Measurements from ENCODE around the gene JARID2. TPM values are rescaled to one million over a fixed set of nuclear protein-coding genes. Genes with fewer than 3 reads are reported as not detected.

The JARID2 gene
- total RNA-seq = 3.8 TPM

- ATAC-seq = peak; percentile 81
Observed at GRCh38 chr6:15245361-15246216, at the start of gene JARID2. Gene JARID2 (plus strand): TSS chr6:15246069. CDS start chr6:15246540, 471 bp downstream.

DNA sequence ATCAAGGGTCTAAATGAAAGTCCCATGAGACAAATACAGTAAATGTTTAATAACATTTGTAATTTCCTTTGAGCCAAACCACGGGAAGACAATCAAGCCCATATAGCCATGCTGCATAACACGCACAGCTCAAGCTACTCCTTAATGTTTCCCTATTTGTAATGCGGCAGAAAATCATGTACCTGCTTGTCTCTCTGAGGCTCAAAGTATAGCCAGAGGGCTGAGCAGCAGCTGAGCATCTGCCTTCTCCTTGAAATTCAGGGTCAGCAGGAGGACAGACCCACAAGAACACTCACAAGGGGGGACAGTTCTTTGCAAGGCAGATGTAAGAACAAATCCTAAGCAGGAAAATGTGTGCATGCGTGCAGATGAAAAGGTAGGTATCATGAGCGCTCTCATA, 45.8 kb upstream of the JARID2 start:
- DNase-seq (ENCODE audit: low spot score) (no peak), ATAC-seq (no peak)

More at GRCh38 chr6:15245361-15246216, at the start of gene JARID2:
- peak; percentile 99 for DNase-seq (ENCODE audit: low spot score)

GRCh38 chr6:15205321-15205720, 40.5 kb upstream of the JARID2 start:
- ATAC-seq = no peak
- no peak for DNase-seq (ENCODE audit: low spot score)

GRCh38 chr6:15206887-15207286, 39.0 kb upstream of the JARID2 start:
- no peak for DNase-seq (ENCODE audit: low spot score)
- no peak for ATAC-seq

GRCh38 chr6:15207923-15208322, 37.9 kb upstream of the JARID2 start:
- DNase-seq (ENCODE audit: low spot score) = no peak
- no peak for ATAC-seq

DNA sequence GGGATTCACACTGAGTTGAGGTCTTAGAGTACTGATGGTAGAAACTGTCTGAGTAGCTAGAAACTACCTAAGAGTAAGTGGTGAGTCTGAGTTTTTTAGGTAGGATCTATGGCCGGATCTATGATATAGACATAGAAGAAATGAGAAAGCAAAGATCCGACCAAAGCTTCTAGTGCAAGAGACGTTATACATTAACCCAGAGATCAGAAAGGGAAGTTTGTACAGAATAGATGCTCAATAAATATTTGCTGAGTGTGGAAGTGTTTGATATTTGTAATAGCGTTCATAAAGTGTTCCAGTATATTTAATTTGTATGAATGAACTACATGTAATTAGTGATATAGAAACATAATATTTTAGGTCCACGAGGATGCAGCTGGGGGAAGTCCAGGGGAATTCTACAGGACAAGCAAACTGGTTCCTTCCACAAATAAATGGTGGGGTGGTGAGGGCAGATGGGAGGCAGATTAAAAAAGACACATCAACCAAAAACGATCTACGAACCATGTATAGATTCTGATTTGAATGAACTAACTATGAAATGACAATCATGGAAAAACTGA, 31.9 kb upstream of the JARID2 start:
- ATAC-seq = no peak

DNA sequence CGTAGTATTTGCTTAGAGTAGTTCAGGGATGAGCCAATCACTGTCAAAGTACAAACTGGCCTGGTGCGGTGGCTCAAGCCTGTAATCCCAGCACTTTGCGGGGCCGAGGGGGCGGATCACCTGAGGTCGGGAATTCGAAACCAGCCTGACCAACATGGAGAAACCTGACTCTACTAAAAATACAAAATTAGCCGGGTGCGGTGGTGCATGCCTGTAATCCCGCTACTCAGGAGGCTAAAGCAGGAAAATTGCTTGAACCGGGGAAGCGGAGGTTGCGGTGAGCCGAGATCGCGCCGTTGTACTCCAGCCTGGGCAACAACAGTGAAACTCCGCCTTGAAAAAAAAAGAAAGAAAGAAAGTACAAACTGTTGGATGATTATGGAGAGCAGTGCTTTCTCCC, 27.5 kb upstream of the JARID2 start:
- no peak for DNase-seq (ENCODE audit: low spot score)
- ATAC-seq = no peak

More for the DNA sequence above, 31.9 kb upstream of the JARID2 start:
- no peak for DNase-seq (ENCODE audit: low spot score)

GRCh38 chr6:15220062-15220461, 25.8 kb upstream of the JARID2 start:
- DNase-seq (ENCODE audit: low spot score) = no peak
- ATAC-seq = no peak

GRCh38 chr6:15227827-15228318, 18.0 kb upstream of the JARID2 start:
- ATAC-seq (no peak), DNase-seq (ENCODE audit: low spot score) (no peak)

DNA sequence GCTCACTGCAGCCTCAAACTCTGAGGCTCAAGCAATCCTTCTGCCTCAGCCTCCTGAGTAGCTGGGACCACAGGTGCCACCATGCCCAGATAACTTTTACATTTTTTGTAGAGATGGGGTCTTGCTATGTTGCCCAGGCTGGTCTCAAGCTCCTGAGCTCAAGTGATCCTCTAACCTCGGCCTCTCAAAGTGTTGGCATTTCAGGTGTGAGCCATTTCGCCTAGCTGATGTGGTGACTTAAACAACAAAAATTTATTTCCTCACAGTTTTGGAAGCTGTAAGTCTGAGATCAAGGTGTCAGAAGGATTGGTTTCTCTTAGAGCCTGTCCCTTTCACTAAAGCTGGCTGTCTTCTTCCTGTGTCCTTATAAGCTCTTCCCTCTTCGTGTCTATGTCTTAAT, 15.0 kb upstream of the JARID2 start:
- no peak for ATAC-seq

GRCh38 chr6:15232836-15233510, 12.9 kb upstream of the JARID2 start:
- no peak for DNase-seq (ENCODE audit: low spot score)
- no peak for ATAC-seq

More for the DNA sequence above, 15.0 kb upstream of the JARID2 start:
- DNase-seq (ENCODE audit: low spot score) = no peak

DNA sequence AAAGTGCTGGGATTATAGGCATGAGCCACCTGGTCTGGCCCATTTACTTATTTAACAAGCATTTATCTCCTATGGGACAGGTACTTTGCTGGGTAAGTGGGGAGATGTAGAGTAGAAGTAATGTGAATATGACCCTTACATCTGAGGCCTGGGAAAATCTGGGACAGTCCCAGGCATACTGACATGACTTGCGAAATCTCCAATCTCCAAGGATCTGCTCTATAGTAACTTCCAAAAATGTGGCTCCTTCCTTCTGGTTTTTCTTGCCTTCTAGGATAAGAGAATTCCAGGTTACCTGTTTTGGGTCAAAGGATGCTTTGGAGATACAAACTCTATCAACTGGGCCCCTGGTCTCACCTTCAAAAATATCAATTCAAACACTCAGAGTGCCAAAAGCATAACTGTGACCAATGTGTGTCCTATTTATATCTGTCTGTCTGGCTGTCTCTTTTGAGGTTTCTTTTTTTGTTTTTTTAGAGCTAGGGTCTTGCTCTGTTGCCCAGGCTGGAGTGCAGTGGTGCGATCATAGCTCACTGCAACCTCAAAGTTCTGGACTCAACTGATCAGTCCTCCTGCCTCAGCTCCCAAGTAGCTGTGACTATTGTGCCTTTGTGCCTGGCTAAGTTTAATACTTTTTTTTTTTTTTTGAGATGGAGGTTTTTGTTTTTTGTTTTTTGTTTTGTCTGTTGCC, 11.7 kb upstream of the JARID2 start:
- no peak for ATAC-seq

GRCh38 chr6:15239616-15240364, 6.1 kb upstream of the JARID2 start:
- ATAC-seq (no peak), DNase-seq (ENCODE audit: low spot score) (no peak)

More for the DNA sequence above, 11.7 kb upstream of the JARID2 start:
- DNase-seq (ENCODE audit: low spot score) = no peak

GRCh38 chr6:15242503-15242902, 3.4 kb upstream of the JARID2 start:
- ATAC-seq (no peak), DNase-seq (ENCODE audit: low spot score) (no peak)

DNA sequence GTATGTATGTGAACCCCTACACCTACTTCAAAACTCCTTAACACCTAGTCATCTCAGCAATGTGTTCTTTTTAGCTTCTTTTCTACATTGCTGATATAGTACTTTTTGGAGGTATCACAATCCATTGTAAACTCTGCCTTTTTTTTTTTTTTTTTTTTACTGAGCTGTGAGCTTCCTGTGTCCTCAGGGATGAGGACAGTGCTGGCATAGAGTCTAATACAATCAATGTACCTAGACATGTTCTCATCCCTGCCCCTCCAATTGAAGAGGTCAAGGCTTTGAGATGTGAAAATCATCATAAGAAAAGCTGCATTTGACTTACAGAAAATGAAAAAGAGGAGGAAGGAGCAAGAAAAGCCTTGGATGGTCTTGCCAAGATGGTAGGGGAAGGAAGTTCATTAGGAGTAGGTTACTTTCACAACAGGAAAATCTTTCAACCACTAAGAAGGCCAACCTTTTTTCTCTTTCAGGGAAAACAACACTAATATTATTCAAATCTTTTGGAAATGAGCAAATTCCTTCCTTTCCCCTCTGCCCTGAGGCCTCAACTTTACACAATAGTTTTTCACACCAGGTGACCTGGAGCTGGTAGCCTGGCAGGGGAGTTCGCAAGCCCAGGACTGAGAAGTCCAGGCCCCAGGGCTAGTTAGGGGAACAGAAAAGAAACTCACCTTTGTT, 2.8 kb upstream of the JARID2 start:
- ATAC-seq = no peak

GRCh38 chr6:15243910-15244619, 1.8 kb upstream of the JARID2 start:
- DNase-seq (ENCODE audit: low spot score) (no peak), ATAC-seq (no peak)

More for the DNA sequence above, 2.8 kb upstream of the JARID2 start:
- no peak for DNase-seq (ENCODE audit: low spot score)

DNA sequence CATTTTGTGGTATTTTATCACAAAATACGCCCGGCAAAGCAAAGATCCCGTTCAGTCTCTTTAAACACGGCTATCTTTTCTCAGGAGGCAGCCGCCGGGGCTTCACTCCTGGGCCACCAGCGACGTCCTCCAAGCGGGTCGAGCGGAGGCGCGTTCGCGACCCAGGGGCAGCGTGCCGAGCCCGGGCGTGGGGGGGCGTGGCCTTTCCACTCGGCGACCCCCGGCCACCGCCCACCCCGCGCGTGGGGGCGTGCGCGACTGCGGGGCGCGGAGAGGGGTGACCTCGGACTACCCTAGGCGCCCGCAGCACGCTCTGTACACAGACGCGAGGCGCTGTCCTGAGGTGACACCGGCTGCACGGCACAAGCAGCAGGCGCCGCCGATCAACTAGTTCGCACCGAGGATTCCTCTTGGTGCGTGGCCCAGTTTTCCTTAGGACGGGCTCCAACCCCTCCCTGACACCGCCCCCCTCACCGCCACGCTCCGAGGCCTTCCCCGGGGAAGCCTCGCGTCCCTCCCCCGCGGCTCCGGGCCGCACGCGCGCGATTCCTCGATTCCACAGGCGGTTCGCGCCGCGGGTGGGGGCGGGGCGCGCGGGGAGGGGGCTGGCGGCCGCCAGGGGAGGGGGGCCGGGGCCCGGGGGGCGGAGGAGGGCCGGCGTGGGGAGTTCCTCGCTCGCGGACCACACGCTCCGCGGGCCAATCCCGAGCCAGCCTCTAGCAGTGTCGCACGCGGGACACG, 1.1 kb upstream of the JARID2 start:
- peak; percentile 91 for DNase-seq (ENCODE audit: low spot score)
- peak; percentile 56 for ATAC-seq

GRCh38 chr6:15246217-15246665, 372 bp downstream of the JARID2 start:
- DNase-seq (ENCODE audit: low spot score) (no peak), ATAC-seq (no peak)

Data from left lobe of liver (tissue), 2 donors.